ENCODE measurements around the gene KIAA1328.

The KIAA1328 gene

DNA sequence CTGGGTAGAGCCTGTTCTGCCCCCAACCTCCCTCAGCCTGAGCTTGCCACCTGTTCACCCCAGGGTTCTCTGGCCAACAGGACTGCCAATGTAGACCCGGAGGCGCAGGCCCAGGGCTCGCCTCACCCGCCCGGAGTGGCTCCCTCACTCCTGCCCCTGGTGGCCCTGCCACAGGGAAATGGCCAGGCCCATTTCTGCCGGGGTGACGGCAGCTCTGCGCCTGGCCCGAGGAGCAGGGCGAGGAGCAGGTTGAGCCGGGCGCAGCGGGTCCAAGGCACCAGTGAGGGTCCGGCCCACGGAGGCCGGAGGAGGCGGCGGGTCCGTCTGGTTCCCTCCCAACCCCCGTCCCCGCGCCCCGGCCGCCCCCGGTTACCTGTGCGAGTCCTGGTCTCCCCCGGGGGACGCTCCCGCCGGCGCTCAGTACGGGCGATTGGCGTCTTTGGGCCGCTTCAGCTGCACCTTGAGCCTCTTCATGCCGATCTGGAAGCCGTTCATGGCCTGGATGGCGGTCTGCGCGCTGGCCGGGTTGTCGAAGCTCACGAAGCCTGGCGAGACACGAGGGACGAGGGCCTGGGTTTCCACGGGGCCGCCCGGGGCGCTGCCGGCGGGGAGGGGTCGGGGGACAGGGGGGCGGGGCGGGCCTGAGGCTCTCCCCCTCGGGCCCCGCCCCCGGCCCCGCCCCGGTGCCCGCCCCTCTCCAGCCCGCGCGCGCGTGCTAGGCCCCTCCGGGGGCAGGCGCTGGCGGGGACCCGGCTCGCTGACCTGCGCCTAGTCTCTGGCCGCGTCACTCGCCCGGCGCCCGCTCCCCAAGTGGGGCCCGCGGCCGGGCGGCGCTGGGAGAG lies 424.7 kb downstream of the KIAA1328 start:
- no peak for DNase-seq (ENCODE audit: low spot score)

GRCh38 chr18:37254236-37254754 lies 425.4 kb downstream of the KIAA1328 start:
- DNase-seq (ENCODE audit: low spot score), result no peak

DNA sequence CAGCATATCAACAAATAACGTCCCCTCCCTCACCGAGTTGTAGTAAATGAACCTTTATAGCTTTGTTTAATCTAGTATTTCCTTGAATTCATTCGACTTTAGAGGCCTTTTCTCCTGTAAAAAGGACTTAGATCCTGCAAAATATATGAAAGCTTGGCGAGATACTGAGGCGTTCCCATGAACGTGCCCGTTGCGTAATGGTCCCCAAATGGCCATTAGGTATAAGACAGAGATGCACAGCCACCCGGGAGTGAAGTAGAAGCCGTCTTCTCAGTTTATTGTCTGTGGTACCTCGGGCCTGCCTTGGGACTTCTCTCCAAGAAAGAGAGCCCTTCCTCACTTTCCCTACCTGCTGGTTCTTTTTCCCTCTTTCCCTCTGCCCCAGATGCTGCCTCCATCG lies 426.0 kb downstream of the KIAA1328 start:
- DNase-seq (ENCODE audit: low spot score), result no peak

GRCh38 chr18:37258131-37258530 lies 429.2 kb downstream of the KIAA1328 start:
- no peak for DNase-seq (ENCODE audit: low spot score)

DNA sequence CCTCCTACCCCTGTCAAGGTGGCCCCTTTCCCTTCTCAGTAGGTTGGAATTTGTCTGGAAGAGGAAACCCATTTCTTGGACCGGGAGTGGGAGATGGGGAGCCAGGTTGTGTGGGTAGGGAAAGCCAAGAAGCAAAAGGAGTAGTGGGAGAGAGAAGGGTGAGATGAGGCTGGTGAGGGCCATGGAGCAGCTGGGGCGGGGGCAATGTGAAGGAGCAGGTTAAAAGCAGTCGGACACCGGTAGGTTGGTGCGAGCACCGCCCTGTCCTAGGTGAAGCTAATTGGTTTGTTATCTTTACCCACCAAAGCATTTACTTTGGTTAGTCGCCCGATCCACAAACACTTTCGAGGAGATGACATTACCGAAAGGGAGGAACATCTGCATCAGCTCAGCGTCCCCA lies 429.9 kb downstream of the KIAA1328 start:
- DNase-seq (ENCODE audit: low spot score), result no peak

GRCh38 chr18:37259711-37260110 lies 430.8 kb downstream of the KIAA1328 start:
- DNase-seq (ENCODE audit: low spot score), result no peak

- no peak for DNase-seq (ENCODE audit: low spot score)
These were observed 431.6 kb downstream of the KIAA1328 start for GRCh38 chr18:37260367-37261093.

GRCh38 chr18:37261246-37261840 lies 432.4 kb downstream of the KIAA1328 start:
- DNase-seq (ENCODE audit: low spot score), result no peak

DNA sequence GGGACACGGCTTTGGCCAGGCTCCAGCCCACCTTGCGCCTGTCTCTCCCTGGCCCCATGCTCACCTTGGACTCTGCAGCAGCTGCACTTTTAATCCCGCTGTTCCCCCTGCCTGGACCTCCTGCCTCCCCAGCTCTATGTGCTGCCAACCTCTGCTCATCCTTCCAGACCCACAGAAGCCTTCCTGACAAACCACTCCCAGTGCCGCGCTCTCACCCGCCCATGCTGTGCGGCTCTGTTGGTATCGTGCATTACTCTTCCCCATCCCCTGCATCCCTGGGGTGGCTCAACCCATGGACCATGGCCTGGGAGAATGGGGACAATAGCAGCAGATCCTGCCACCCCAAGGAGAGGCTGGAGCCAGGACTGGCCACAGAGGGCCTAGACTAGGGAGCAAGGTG lies 433.1 kb downstream of the KIAA1328 start:
- DNase-seq (ENCODE audit: low spot score), result no peak

DNA sequence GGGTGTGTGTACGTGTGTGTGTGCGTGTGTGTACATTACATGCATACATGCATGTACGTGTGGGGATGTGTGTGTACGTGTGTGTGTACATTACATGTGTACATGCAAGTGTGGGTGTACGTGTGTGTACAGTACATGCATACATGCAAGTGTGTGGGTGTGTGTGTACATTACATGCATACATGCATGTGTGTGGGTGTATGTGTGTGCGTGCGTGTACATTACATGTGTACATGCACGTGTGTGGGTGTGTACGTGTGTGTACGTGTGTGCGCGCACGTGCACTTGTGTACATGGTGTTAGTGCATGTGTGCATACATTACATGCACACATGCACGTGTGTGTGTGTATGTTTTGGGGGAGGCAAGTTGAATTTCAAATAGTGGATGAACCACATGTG lies 436.0 kb downstream of the KIAA1328 start:
- DNase-seq (ENCODE audit: low spot score), result no peak

DNA sequence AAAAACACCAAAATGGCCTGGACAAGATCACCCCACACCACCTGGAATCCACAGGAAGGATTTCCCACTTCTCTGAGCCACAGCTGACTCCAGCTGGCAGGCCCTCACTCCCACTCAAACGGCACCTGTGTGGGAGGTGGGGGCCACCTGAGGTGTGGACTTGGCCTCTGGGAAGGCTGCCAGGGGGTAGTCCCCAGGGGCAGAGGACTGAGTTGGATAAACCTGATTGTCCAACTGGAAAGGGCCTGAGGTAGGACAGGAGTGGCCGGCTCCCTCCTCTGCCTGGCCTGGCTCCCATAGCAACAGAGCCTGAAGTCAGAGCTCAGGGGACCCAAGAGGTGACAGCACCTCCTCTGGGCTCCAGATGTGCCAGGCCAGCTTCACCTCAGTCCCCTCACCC lies 436.5 kb downstream of the KIAA1328 start:
- DNase-seq (ENCODE audit: low spot score), result no peak

DNA sequence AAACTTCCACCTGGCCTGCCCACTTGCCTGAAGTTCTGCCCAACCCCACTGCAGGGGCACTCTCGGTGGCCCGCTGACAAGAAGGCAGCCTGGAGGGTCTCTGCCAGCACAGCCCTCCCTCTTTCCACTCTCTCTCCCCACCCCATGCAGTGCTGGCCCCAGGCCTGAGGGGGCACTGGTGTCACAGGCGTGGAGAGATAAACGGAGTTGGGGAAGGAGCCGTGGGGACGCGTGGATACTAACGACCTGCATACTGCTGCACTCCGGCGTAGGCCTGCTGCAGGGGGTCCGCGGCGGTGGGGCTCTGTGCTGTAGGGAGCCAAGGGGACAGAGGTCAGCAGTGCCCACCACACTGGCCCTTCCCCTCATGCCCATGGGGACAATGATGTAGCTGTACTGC lies 437.4 kb downstream of the KIAA1328 start:
- DNase-seq (ENCODE audit: low spot score), result no peak

GRCh38 chr18:37270038-37270665 lies 441.2 kb downstream of the KIAA1328 start:
- DNase-seq (ENCODE audit: low spot score), result peak; percentile 55

DNA sequence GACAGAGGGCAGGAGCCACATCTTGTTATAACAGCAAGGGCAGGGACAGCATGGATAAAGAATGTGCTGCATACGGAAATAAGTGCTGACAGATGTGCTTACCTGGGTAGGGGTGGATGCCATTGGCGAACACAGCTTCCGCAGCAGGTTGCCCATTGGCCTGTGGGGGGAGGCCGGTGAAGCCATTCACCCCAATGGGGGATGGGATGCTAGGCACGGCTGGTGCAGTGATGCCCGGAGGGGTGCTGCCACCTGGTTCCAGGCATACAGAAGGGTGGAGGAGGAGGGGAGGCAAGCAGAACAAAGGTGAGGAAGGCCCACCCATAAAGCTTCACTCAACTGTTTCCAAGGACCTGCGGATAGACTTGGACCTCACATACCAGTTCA lies 441.7 kb downstream of the KIAA1328 start:
- DNase-seq (ENCODE audit: low spot score), result no peak

- no peak for DNase-seq (ENCODE audit: low spot score)
These were observed 443.3 kb downstream of the KIAA1328 start for GRCh38 chr18:37272226-37272625.

GRCh38 chr18:37272841-37273240 lies 443.9 kb downstream of the KIAA1328 start:
- no peak for DNase-seq (ENCODE audit: low spot score)

DNA sequence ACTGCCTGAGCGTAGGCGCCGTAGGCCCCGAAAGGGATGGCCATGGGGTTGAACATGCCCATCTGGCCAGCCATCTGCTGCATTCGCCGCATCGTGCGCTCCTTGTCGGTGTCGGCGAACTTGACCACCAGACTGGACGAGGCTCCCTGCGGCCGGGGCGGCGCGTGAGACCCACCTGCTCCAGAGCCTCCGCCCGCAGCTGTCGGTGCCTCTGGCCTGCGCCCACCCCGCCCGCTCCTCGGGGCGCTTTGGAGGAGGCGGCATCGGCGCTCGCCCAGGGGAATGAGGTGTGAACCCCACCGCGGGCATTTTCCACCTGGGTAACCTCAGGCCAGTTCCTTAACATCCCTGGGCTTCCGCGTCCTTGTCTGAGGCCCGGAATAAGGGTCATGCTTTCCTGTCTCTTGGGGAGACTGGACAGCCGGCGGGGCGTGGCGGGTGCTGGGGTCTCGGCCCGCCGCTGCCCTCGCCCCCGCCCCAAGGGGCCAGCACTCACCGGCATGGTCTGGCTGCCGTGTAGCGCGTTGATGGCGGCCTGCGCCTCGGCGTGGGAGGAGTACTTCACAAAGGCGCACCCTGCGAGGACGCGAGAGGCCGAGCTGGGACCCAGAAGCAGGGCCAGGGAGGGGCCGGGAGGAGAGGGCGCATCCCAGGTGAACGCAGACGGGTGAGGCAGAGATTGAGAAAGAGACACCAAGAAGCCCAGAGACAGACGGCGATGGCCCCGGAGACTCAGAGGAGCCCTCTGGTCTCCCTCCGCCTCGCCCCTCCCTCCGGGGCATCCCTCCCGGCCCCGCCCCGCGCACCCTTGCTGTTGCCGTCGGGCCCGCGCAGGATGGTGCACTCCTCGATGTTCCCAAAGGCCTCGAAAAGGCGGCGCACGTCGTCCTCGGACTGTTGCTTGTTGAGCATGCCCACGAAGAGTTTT lies 445.6 kb downstream of the KIAA1328 start:
- no peak for DNase-seq (ENCODE audit: low spot score)

DNA sequence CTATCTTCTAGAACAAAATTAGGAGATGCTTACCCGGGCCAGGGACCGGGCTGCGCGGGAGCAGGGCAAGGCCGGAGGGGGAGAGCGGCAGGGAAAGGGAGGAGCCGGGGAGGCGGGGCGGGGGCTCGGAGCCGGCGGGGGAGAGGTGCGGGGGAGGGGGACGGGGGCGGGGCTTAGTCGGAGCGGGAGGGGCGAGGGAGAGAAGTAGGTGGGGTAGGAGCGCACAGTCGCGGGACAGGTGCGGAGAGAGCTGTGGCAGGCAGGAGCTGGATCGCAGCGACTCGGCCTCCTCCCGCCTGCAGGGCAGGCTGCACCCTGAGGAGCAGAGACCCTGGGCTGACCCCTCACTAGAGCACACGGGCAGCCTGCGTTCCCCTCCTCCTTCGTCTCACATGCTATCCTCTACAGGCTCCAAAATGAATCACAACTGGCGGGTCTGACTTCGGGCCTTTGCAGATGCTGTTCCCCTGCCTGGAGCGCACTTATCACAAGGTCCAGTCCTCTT lies 446.4 kb downstream of the KIAA1328 start:
- DNase-seq (ENCODE audit: low spot score), result no peak

DNA sequence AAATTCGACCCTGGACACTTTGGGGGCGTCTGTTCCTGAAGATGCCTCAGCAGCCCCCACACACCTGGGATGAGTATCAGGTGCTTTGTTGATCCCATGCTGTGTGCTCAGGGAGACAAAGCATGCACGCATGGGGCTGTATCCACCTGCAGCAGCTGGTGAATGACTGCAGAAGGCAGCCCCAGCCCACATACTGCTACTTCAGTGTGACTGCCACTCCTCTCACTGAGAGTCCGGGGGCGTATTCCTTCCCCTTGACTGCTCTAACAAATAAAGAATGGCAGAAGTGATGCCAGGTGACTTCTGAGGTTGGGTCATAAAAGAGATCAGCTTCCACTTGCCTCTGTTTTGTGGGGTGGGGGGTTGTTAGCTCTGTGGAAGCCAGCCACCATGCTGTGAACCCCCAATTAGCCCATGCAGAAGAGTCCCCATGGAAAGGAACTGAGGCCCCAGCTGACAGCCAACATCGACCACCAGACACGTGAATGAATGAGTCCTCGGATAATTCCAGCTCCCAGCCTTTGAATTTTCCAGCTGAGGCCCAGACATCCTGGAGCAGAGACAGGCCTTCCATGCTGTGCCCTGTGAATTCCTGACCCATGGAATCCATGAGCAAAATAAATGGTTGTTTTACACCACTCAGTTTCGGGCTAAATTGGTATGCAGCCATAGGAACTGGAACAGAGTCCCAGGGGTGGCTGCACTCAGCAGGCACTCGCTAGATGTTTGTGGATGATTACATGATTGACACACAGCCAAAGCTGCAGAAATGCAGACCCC lies 447.4 kb downstream of the KIAA1328 start:
- DNase-seq (ENCODE audit: low spot score), result no peak

- no peak for DNase-seq (ENCODE audit: low spot score)
These were observed 448.9 kb downstream of the KIAA1328 start for GRCh38 chr18:37277804-37278203.
